OCI-LY7 (cell line): Measurements from ENCODE around the gene CKLF. TPM values are rescaled to one million over a fixed set of nuclear protein-coding genes. Genes with fewer than 3 reads are reported as not detected.

Experiments
- BruUV-seq: library from RNA; stranded (reverse); fragments of 400-500 nt; replicated peaks from 2 replicates; lab custom pipeline; 2021; lab: Mats Ljungman, UMichigan
- CTCF ChIA-PET: fragments of 300-600 bp; sonication (Branson Sonifier 250); formaldehyde crosslinking; loops from one replicate; lab custom pipeline; 2022; ENCODE audit warnings: antibody characterized with exemption; ENCODE audit not compliant: unreplicated experiment; lab: Charles Lee
- POLR2A ChIA-PET: fragments of 300-600 bp; sonication (Branson Sonifier 250); formaldehyde crosslinking; loops from one replicate; lab custom pipeline; 2022; ENCODE audit warnings: antibody characterized with exemption; lab: Charles Lee
- DNase-seq: peaks from one replicate; pipeline ENCODE4 v3.0.0-alpha.2; 2015; ENCODE audit warnings: low spot score
- H2AFZ ChIP-seq: fragments of 200-600 bp; sonication (generic), shearing (Covaris generic); 2 replicates; pipeline ENCODE4 v1.6.1; 2014; ENCODE audit warnings: mild to moderate bottlenecking, antibody characterized with exemption, low read length, moderate library complexity
- H3K27ac ChIP-seq: fragments of 200-600 bp; sonication (generic); 2 replicates; pipeline ENCODE4 v1.5.1; 2014; ENCODE audit warnings: mixed run types, low read depth, mild to moderate bottlenecking, moderate library complexity, low read length, inconsistent platforms; ENCODE audit not compliant: poor library complexity, severe bottlenecking
- H3K36me3 ChIP-seq: fragments of 200-600 bp; sonication (generic); 2 replicates; pipeline ENCODE4 v1.6.1; 2014; ENCODE audit warnings: mild to moderate bottlenecking, antibody characterized with exemption, low read length, moderate library complexity, mixed read lengths; ENCODE audit not compliant: insufficient read depth
- H3K4me1 ChIP-seq: fragments of 200-600 bp; sonication (generic); 2 replicates; pipeline ENCODE4 v1.5.1; 2014; ENCODE audit warnings: mild to moderate bottlenecking, low read length; ENCODE audit not compliant: insufficient read depth, poor library complexity, severe bottlenecking
- H3K4me2 ChIP-seq: fragments of 200-600 bp; sonication (generic); 2 replicates; pipeline ENCODE4 v1.6.1; 2014; ENCODE audit warnings: mild to moderate bottlenecking, low read length
- H3K4me3 ChIP-seq: fragments of 200-600 bp; sonication (generic); 2 replicates; pipeline ENCODE4 v1.5.1; 2014; ENCODE audit warnings: mild to moderate bottlenecking, low read depth, low read length; ENCODE audit not compliant: poor library complexity, severe bottlenecking
- H3K79me2 ChIP-seq: fragments of 200-600 bp; sonication (generic); 2 replicates; pipeline ENCODE4 v1.6.1; 2016; ENCODE audit warnings: low read depth, mild to moderate bottlenecking, low read length, moderate library complexity, mixed read lengths; ENCODE audit not compliant: insufficient read depth
- H3K9me2 ChIP-seq: fragments of 200-600 bp; sonication (generic); 2 replicates; pipeline ENCODE4 v1.6.1; 2016; ENCODE audit warnings: mild to moderate bottlenecking, low read length, mixed read lengths; ENCODE audit not compliant: insufficient read depth
- H3K9me3 ChIP-seq: fragments of 200-600 bp; sonication (generic); 2 replicates; pipeline ENCODE4 v1.6.1; 2014; ENCODE audit warnings: mild to moderate bottlenecking, mixed run types, low read length, mixed read lengths
- H4K20me1 ChIP-seq: fragments of 200-600 bp; sonication (generic); 2 replicates; pipeline ENCODE4 v1.6.1; 2014; ENCODE audit warnings: mild to moderate bottlenecking, antibody characterized with exemption, low read length, moderate library complexity, mixed read lengths; ENCODE audit not compliant: insufficient read depth
- CTCF ChIP-seq: fragments of 200-600 bp; sonication (generic); conservative IDR thresholded peaks from 2 replicates; pipeline ENCODE4 v1.5.1; 2014; ENCODE audit warnings: mild to moderate bottlenecking, antibody characterized with exemption, low read length, moderate library complexity, mixed read lengths
- EZH2phosphoT487 ChIP-seq: fragments of 200-600 bp; sonication (generic); IDR thresholded peaks from 2 replicates; pipeline ENCODE4 v1.6.1; 2018; ENCODE audit warnings: low read depth, borderline replicate concordance, mild to moderate bottlenecking, mixed run types, antibody characterized with exemption, low read length, moderate library complexity, mixed read lengths
- intact Hi-C: fragments of 100-400 bp; cut with micrococcal nuclease; formaldehyde crosslinking; loops from one replicate; pipeline ENCODE4 v1.10.0; 2022; ENCODE audit not compliant: unreplicated experiment
- total RNA-seq, 2 experiments: library from RNA; depleted of rRNA in 1 of 2; stranded (reverse); fragments of >200 nt in 1 of 2; shearing (Covaris generic) in 1 of 2; gene quantifications; 2 replicates each; pipeline ENCODE4 v1.2.3, GENCODE V29; 2014 to 2022

The CKLF gene
- total RNA-seq, 2 experiments from 2014 or later, result 56.6 to 98.7 TPM

- no peaks in the 10 kb centered on the region for H3K9me3 ChIP-seq
- H3K79me2 ChIP-seq, result no peaks in the 10 kb centered on the region
- no peak overlapping the region for H3K4me3 ChIP-seq
- POLR2A ChIA-PET, result interaction anchor here (0.5 kb wide), 1 partner anchor 240 kb away, joined by 4 read pairs; no protein-coding TSS in a partner anchor
- H3K27ac ChIP-seq, result no peak overlapping the region
- CTCF ChIA-PET, result no interaction called here
- no peak overlapping the region for H2AFZ ChIP-seq
- H3K9me2 ChIP-seq, result no peaks in the 10 kb centered on the region
- intact Hi-C loops, result no loop called here
- BruUV-seq, result no TSS peak
- no peak for DNase-seq
- H3K4me2 ChIP-seq, result no peak overlapping the region
- H3K36me3 ChIP-seq, result peaks cover 38% of the 10 kb centered on the region
- no peaks in the 10 kb centered on the region for H4K20me1 ChIP-seq
- no peaks in the 10 kb centered on the region for H3K4me1 ChIP-seq
- TF ChIP-seq EZH2phosphoT487 (no peak), CTCF (no peak)
Observed at GRCh38 chr16:66569131-66569530, 16.8 kb downstream of the CKLF start.

- H3K4me2 ChIP-seq, result no peak overlapping the region
- TF ChIP-seq EZH2phosphoT487 (no peak), CTCF (no peak)
- H3K9me3 ChIP-seq, result no peaks in the 10 kb centered on the region
- H3K4me1 ChIP-seq, result no peaks in the 10 kb centered on the region
- no peak overlapping the region for H3K4me3 ChIP-seq
- H3K9me2 ChIP-seq, result no peaks in the 10 kb centered on the region
- peaks cover 33% of the 10 kb centered on the region for H3K36me3 ChIP-seq
- no peaks in the 10 kb centered on the region for H3K79me2 ChIP-seq
- H3K27ac ChIP-seq, result no peak overlapping the region
- intact Hi-C loops, result no loop called here
- H4K20me1 ChIP-seq, result no peaks in the 10 kb centered on the region
- no peak for DNase-seq
- POLR2A ChIA-PET, result interaction anchor here (0.5 to 1.4 kb wide), 2 partner anchors 12 to 240 kb away, joined by 4 to 7 read pairs; no protein-coding TSS in a partner anchor
- no TSS peak for BruUV-seq
- CTCF ChIA-PET, result no interaction called here
- no peak overlapping the region for H2AFZ ChIP-seq
Observed at GRCh38 chr16:66569827-66570405, 17.5 kb downstream of the CKLF start.

GRCh38 chr16:66572356-66572755, 20.0 kb downstream of the CKLF start:
- no TSS peak for BruUV-seq
- H3K27ac ChIP-seq, result no peak overlapping the region
- H4K20me1 ChIP-seq, result no peaks in the 10 kb centered on the region
- POLR2A ChIA-PET, result interaction anchor here (1.1 to 1.3 kb wide), 2 partner anchors 9 to 11 kb away, joined by 3 to 4 read pairs; no protein-coding TSS in a partner anchor
- H3K36me3 ChIP-seq, result peaks cover 9% of the 10 kb centered on the region; the same call in 1 of the 2 replicates
- intact Hi-C loops, result no loop called here
- CTCF ChIA-PET, result interaction anchor here (1.4 kb wide), 1 partner anchor 9 kb away, joined by 3 read pairs; no protein-coding TSS in a partner anchor
- H3K4me2 ChIP-seq, result no peak overlapping the region
- no peak for DNase-seq
- H3K4me1 ChIP-seq, result no peaks in the 10 kb centered on the region
- TF ChIP-seq EZH2phosphoT487 (no peak), CTCF (no peak)
- H2AFZ ChIP-seq, result no peak overlapping the region
- no peaks in the 10 kb centered on the region for H3K79me2 ChIP-seq
- no peak overlapping the region for H3K4me3 ChIP-seq
- no peaks in the 10 kb centered on the region for H3K9me2 ChIP-seq
- no peaks in the 10 kb centered on the region for H3K9me3 ChIP-seq
